Esophagus squamous epithelium (tissue), 4 donors: ENCODE results near the gene KDM4C.

Experiments
- POLR2A ChIP-seq, 4 donors: fragments of 450-650 bp; IDR thresholded peaks; one replicate each; pipeline ENCODE4 v1.6.1; 2017; ENCODE audit warnings: antibody characterized with exemption in 4 of 4, mild to moderate bottlenecking in 4 of 4, moderate library complexity in 3 of 4
- TF ChIP-seq, protein P1 (sequence below), 6 experiments: fragments of 450-650 bp in 4 of 6; fragments of 200-600 bp in 2 of 6; sonication (generic) in 2 of 6; IDR thresholded peaks; one replicate each; pipeline ENCODE4 v1.5.1; 2016 to 2019; ENCODE audit warnings: antibody characterized with exemption in 6 of 6, mild to moderate bottlenecking in 4 of 6, moderate library complexity in 4 of 6

DNA sequence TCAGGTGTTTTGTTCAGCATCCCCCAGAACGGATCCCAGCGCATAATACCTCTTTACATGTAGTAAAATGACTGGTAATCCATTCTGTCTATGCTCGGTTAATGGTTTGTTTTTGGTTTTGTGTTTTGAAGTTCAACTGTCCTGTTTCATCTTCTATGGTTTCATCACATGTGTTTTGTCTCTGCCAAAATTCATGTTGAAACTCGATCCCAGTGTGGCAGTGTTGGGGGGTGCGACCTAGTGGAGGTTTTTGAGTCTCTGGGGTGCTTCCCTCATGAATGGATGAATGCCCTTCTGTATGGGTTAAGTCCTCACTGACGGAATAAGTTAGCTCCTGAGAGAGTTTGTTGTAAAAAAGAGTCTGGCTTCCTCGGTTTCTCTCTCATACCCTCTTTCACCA lies 317.4 kb downstream of the KDM4C start:
- TF ChIP-seq, protein P1, sequence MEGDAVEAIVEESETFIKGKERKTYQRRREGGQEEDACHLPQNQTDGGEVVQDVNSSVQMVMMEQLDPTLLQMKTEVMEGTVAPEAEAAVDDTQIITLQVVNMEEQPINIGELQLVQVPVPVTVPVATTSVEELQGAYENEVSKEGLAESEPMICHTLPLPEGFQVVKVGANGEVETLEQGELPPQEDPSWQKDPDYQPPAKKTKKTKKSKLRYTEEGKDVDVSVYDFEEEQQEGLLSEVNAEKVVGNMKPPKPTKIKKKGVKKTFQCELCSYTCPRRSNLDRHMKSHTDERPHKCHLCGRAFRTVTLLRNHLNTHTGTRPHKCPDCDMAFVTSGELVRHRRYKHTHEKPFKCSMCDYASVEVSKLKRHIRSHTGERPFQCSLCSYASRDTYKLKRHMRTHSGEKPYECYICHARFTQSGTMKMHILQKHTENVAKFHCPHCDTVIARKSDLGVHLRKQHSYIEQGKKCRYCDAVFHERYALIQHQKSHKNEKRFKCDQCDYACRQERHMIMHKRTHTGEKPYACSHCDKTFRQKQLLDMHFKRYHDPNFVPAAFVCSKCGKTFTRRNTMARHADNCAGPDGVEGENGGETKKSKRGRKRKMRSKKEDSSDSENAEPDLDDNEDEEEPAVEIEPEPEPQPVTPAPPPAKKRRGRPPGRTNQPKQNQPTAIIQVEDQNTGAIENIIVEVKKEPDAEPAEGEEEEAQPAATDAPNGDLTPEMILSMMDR (IDR thresholded peaks at IDR 0.05): no peak
- TF ChIP-seq POLR2A (IDR thresholded peaks at IDR 0.05): no peak
